ENCODE results near the gene SPATA13. TPM values are rescaled to one million over a fixed set of nuclear protein-coding genes. Genes with fewer than 3 reads are reported as not detected.

SPATA13 gene
- polyA plus RNA-seq, 1 experiment, result 3.6 TPM

DNA sequence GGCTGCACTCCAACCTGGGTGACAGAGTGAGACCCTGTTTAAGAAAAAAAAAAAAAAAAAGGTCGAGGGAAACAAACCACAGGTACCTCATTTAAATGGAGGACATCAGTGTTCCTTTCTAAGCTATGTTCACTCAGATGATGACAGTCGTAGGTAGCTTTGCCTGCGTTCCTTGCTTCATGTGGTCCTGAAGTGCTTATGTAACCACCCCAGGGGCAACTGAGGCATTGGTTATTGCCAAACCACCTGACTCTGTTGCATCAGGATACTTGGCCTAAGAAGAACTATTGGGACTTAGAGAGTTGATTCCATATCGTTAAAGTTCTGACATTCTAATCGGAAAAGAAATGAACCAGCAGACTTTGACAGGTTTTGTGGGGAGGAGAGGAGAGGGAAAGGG is 51.7 kb downstream of the SPATA13 start:
- ChIA-PET CTCF (interaction anchor here (1.1 kb wide), 2 partner anchors 9 to 184 kb away, joined by 4 read pairs; no protein-coding TSS in a partner anchor), POLR2A (no interaction called here)
- H3K27me3 ChIP-seq (ENCODE audit: control insufficient read depth, insufficient read depth, low read length), result no peaks in the 10 kb centered on the region
- TF ChIP-seq, protein P1, sequence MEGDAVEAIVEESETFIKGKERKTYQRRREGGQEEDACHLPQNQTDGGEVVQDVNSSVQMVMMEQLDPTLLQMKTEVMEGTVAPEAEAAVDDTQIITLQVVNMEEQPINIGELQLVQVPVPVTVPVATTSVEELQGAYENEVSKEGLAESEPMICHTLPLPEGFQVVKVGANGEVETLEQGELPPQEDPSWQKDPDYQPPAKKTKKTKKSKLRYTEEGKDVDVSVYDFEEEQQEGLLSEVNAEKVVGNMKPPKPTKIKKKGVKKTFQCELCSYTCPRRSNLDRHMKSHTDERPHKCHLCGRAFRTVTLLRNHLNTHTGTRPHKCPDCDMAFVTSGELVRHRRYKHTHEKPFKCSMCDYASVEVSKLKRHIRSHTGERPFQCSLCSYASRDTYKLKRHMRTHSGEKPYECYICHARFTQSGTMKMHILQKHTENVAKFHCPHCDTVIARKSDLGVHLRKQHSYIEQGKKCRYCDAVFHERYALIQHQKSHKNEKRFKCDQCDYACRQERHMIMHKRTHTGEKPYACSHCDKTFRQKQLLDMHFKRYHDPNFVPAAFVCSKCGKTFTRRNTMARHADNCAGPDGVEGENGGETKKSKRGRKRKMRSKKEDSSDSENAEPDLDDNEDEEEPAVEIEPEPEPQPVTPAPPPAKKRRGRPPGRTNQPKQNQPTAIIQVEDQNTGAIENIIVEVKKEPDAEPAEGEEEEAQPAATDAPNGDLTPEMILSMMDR (IDR thresholded peaks at IDR 0.05; ENCODE audit: insufficient read depth, low read depth, low read length), result no peak
- H3K36me3 ChIP-seq (ENCODE audit: control insufficient read depth, insufficient read depth, low read length), result no peaks in the 10 kb centered on the region
- DNase-seq (ENCODE audit: low read depth), result no peak
- H3K4me3 ChIP-seq (ENCODE audit: low read depth, low read length), result no peak overlapping the region

DNA sequence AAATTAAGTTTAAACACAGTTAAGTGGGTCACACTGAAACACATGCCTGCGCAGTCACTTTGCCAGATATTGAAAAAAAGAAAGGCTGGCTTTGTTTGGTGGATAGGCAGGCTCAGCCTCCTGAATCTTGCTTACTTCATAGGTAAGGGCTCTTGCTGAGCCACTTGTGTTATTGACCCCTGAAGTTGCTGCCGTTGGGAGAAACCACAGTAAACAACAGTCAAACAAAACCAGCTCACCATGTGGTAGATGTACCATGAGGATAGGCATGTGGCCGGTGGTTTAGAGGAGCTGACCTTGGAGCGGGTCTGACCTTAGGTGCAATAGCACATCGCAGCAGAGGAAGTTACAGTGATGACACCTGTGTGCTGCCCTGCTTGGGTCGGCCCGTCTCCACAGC is 52.2 kb downstream of the SPATA13 start:
- POLR2A ChIA-PET, result no interaction called here
- TF ChIP-seq, protein P1 (IDR thresholded peaks at IDR 0.05; ENCODE audit: insufficient read depth, low read depth, low read length), result no peak
- H3K27me3 ChIP-seq (ENCODE audit: control insufficient read depth, insufficient read depth, low read length), result no peaks in the 10 kb centered on the region
- no peaks in the 10 kb centered on the region for H3K36me3 ChIP-seq (ENCODE audit: control insufficient read depth, insufficient read depth, low read length)
- DNase-seq (ENCODE audit: low read depth), result no peak
- CTCF ChIA-PET, result interaction anchor here (1.1 kb wide), 1 partner anchor 184 kb away, joined by 4 read pairs; no protein-coding TSS in a partner anchor
- H3K4me3 ChIP-seq (ENCODE audit: low read depth, low read length), result no peak overlapping the region

DNA sequence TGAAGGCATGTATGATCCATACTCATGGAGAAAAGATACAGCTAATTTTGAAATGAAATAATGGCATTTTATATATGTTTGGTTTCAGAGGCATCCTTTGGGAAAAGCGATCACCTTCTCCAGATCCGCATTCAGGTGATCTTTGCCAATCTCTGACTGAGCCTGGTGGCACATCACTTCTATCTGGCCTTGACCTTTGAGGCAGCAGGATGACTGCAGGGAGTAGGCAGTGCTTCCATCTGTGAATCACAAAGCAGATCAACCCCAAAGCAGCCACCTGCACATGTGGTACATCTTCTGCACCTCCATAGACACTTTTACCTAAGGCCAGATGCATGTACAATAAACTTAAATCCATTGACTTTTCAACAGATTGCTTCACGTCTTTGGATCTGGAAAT is 53.4 kb downstream of the SPATA13 start:
- no peaks in the 10 kb centered on the region for H3K27me3 ChIP-seq (ENCODE audit: control insufficient read depth, insufficient read depth, low read length)
- TF ChIP-seq, protein P1 (IDR thresholded peaks at IDR 0.05; ENCODE audit: insufficient read depth, low read depth, low read length), result no peak
- CTCF ChIA-PET, result no interaction called here

DNA sequence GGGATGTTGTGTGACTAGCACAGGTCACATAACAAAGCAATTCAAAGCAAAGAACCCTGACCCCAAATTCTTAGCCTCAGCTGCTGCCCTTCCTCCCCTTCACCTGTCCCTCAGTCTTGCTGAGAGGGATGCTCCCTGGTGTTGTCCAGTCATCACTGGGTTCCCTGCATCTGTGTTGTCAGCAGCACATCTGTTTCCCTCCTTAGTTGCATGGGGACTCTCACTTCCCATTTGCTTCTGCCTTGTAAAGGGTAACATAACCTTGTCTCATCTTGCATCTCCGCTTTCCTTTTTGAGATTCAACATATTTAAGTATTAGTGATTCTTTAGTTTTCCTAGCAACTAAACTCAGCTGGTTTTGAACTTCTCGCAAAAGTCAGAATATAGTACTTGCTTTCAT is 54.0 kb downstream of the SPATA13 start:
- ChIA-PET CTCF (interaction anchor here (0.9 to 2.3 kb wide), 2 partner anchors 118 to 161 kb away, joined by 4 to 8 read pairs; no protein-coding TSS in a partner anchor), POLR2A (no interaction called here)
- Histone ChIP-seq H3K4me3 (ENCODE audit: low read depth, low read length) (no peak overlapping the region), H3K27me3 (ENCODE audit: control insufficient read depth, insufficient read depth, low read length) (no peaks in the 10 kb centered on the region), H3K36me3 (ENCODE audit: control insufficient read depth, insufficient read depth, low read length) (no peaks in the 10 kb centered on the region)
- TF ChIP-seq, protein P1 (IDR thresholded peaks at IDR 0.05; ENCODE audit: insufficient read depth, low read depth, low read length), result no peak
- DNase-seq (ENCODE audit: low read depth), result no peak

More for the DNA sequence above, 53.4 kb downstream of the SPATA13 start:
- Histone ChIP-seq H3K4me3 (ENCODE audit: low read depth, low read length) (no peak overlapping the region), H3K36me3 (ENCODE audit: control insufficient read depth, insufficient read depth, low read length) (no peaks in the 10 kb centered on the region)
- POLR2A ChIA-PET, result no interaction called here
- DNase-seq (ENCODE audit: low read depth), result no peak

DNA sequence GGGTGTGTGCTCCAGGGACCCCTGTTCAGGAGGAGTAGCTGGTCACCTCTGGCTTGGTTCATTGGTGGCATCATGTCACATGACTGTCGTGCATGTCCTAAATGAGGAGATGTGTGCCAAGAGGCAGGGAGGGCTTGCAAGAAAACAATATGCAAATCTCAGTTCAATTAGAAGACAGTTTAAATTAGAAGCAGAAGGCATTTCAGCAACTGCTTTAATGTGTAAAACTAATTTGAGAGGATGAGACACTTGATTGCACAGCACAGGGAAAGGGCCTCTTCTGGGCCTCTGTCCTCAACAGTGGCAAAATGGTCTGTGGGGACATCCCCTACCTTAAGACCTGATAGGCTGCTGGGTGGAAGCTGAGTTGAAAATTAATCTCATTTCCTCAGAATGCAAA is 54.6 kb downstream of the SPATA13 start:
- no peaks in the 10 kb centered on the region for H3K36me3 ChIP-seq (ENCODE audit: control insufficient read depth, insufficient read depth, low read length)
- DNase-seq (ENCODE audit: low read depth), result no peak
- ChIA-PET CTCF (interaction anchor here (0.6 to 2.3 kb wide), 6 partner anchors 13 to 194 kb away, joined by 3 to 8 read pairs (median 4); no protein-coding TSS in a partner anchor), POLR2A (no interaction called here)
- TF ChIP-seq, protein P1 (IDR thresholded peaks at IDR 0.05; ENCODE audit: insufficient read depth, low read depth, low read length), result no peak
- no peak overlapping the region for H3K4me3 ChIP-seq (ENCODE audit: low read depth, low read length)
- H3K27me3 ChIP-seq (ENCODE audit: control insufficient read depth, insufficient read depth, low read length), result no peaks in the 10 kb centered on the region
